HepG2 (cell line): ENCODE results near the gene WDR93. TPM values are rescaled to one million over a fixed set of nuclear protein-coding genes. Genes with fewer than 3 reads are reported as not detected.

ENCODE experiments used
- BRCA1 ChIP-seq: sonication (generic); formaldehyde crosslinking; IDR thresholded peaks from 2 replicates; pipeline ENCODE4 v1.4.0; 2020; ENCODE audit warnings: missing genetic modification reagents
- SRY ChIP-seq: sonication (generic); formaldehyde crosslinking; IDR thresholded peaks from 2 replicates; pipeline ENCODE4 v1.8.0; 2022; ENCODE audit warnings: mild to moderate bottlenecking, missing genetic modification reagents
- ZNF143 ChIP-seq: sonication (generic); formaldehyde crosslinking; IDR thresholded peaks from 2 replicates; pipeline ENCODE4 v1.4.0; 2020; ENCODE audit warnings: missing genetic modification reagents
- ZNF44 ChIP-seq: sonication (generic); formaldehyde crosslinking; IDR thresholded peaks from 2 replicates; pipeline ENCODE4 v1.5.1; 2020; ENCODE audit warnings: mild to moderate bottlenecking, missing genetic modification reagents
- ZNF451 ChIP-seq: sonication (generic); formaldehyde crosslinking; IDR thresholded peaks from 2 replicates; pipeline ENCODE4 v1.5.0; 2020; ENCODE audit warnings: mild to moderate bottlenecking, missing genetic modification reagents
- ZNF496 ChIP-seq: sonication (generic); formaldehyde crosslinking; IDR thresholded peaks from 2 replicates; pipeline ENCODE4 v1.8.1; 2023; ENCODE audit warnings: mild to moderate bottlenecking, moderate library complexity, missing genetic modification reagents; ENCODE audit not compliant: insufficient replicate concordance
- ZNF558 ChIP-seq: sonication (generic); formaldehyde crosslinking; IDR thresholded peaks from 2 replicates; pipeline ENCODE4 v1.9.0; 2022; ENCODE audit warnings: mild to moderate bottlenecking, missing genetic modification reagents, borderline replicate concordance
- polyA plus RNA-seq, 8 experiments: library from polyadenylated mRNA; depleted of rRNA in 3 of 8; stranded (reverse) in 7 of 8; unstranded in 1 of 8; fragments of >200 nt; fragmentation: Illumina TruSeq in 4 of 8; extraction: Trizol in 4 of 8; gene quantifications; 2 replicates each; pipeline versions ENCODE4 v1.2.1 to v1.2.3, GENCODE V29; 2011 to 2016; ENCODE audit warnings: low read depth in 4 of 8, missing spikeins in 1 of 8, mixed read lengths in 1 of 8; ENCODE audit not compliant: insufficient read depth in 1 of 8
- total RNA-seq, 5 experiments: library from RNA; depleted of rRNA; stranded (reverse); fragments of >200 nt; fragmentation: Illumina TruSeq; extraction: Trizol; gene quantifications; 2 replicates each; pipeline ENCODE4 v1.2.3, GENCODE V29; 2016; ENCODE audit warnings: low read depth in 1 of 5
- TF ChIP-seq, protein P1 (sequence below): sonication (generic); formaldehyde crosslinking; IDR thresholded peaks from 2 replicates; pipeline ENCODE4; 2020; ENCODE audit warnings: missing genetic modification reagents, mild to moderate bottlenecking, borderline replicate concordance
- TF ChIP-seq, protein P2 (sequence below): sonication (generic); formaldehyde crosslinking; IDR thresholded peaks from 2 replicates; pipeline ENCODE4 v1.4.0; 2020; ENCODE audit warnings: missing genetic modification reagents
- TF ChIP-seq, protein P3 (sequence below): sonication (generic); formaldehyde crosslinking; IDR thresholded peaks from 2 replicates; pipeline ENCODE4 v1.9.0; 2021; ENCODE audit warnings: missing genetic modification reagents, mild to moderate bottlenecking, borderline replicate concordance
- TF ChIP-seq, protein P4 (sequence below): sonication (generic); formaldehyde crosslinking; IDR thresholded peaks from 2 replicates; pipeline ENCODE4 v1.4.0; 2020; ENCODE audit warnings: missing genetic modification reagents
- TF ChIP-seq, protein P5 (sequence below): sonication (generic); formaldehyde crosslinking; IDR thresholded peaks from 2 replicates; pipeline ENCODE4 v1.8.0; 2022; ENCODE audit warnings: missing genetic modification reagents, mild to moderate bottlenecking, moderate library complexity, borderline replicate concordance
- TF ChIP-seq, protein P6 (sequence below): sonication (generic); formaldehyde crosslinking; IDR thresholded peaks from 2 replicates; pipeline ENCODE4 v1.5.1; 2020; ENCODE audit warnings: missing genetic modification reagents, mild to moderate bottlenecking, borderline replicate concordance

Gene WDR93
- total and polyA plus RNA-seq, 2 of the 13 experiments (the other 11 are each of a cell fraction or from before 2014, with no cell fraction given) = 0.07 TPM; not detected in 1

DNA sequence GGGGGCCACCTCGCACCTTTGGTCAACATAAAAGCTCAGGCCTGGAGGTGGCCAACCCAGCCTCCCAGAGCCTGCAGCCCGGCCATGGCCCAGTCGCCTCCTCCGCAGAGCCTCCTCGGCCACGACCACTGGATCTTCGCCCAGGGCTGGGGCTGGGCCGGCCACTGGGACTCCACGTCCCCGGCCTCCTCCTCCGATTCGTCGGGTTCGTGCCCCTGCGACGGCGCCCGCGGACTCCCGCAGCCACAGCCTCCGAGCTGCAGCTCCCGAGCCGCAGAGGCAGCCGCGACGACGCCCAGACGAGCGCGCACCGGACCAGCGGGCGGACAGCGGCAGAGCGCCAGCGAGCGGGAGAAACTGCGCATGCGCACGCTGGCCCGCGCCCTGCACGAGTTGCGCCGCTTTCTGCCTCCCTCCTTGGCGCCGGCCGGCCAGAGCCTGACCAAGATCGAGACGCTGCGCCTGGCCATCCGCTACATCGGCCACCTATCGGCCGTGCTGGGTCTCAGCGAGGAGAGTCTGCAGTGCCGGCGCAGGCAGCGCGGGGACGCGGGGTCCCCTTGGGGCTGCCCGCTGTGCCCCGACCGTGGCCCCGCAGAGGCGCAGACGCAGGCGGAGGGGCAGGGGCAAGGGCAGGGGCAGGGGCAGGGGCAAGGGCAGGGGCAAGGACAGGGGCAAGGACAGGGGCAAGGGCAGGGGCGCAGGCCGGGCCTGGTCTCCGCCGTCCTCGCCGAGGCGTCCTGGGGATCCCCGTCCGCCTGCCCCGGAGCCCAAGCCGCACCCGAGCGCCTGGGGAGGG, 85.9 kb downstream of the WDR93 start, which contains the start of gene MESP2 (continued):
- TF ChIP-seq, protein P1, sequence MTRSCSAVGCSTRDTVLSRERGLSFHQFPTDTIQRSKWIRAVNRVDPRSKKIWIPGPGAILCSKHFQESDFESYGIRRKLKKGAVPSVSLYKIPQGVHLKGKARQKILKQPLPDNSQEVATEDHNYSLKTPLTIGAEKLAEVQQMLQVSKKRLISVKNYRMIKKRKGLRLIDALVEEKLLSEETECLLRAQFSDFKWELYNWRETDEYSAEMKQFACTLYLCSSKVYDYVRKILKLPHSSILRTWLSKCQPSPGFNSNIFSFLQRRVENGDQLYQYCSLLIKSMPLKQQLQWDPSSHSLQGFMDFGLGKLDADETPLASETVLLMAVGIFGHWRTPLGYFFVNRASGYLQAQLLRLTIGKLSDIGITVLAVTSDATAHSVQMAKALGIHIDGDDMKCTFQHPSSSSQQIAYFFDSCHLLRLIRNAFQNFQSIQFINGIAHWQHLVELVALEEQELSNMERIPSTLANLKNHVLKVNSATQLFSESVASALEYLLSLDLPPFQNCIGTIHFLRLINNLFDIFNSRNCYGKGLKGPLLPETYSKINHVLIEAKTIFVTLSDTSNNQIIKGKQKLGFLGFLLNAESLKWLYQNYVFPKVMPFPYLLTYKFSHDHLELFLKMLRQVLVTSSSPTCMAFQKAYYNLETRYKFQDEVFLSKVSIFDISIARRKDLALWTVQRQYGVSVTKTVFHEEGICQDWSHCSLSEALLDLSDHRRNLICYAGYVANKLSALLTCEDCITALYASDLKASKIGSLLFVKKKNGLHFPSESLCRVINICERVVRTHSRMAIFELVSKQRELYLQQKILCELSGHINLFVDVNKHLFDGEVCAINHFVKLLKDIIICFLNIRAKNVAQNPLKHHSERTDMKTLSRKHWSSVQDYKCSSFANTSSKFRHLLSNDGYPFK (CRISPR knock-in tag) = no peak
- TF ChIP-seq, protein P2, sequence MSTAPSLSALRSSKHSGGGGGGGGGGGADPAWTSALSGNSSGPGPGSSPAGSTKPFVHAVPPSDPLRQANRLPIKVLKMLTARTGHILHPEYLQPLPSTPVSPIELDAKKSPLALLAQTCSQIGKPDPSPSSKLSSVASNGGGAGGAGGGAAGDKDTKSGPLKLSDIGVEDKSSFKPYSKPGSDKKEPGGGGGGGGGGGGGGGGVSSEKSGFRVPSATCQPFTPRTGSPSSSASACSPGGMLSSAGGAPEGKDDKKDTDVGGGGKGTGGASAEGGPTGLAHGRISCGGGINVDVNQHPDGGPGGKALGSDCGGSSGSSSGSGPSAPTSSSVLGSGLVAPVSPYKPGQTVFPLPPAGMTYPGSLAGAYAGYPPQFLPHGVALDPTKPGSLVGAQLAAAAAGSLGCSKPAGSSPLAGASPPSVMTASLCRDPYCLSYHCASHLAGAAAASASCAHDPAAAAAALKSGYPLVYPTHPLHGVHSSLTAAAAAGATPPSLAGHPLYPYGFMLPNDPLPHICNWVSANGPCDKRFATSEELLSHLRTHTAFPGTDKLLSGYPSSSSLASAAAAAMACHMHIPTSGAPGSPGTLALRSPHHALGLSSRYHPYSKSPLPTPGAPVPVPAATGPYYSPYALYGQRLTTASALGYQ (CRISPR knock-in tag) = no peak
- TF ChIP-seq, protein P3, sequence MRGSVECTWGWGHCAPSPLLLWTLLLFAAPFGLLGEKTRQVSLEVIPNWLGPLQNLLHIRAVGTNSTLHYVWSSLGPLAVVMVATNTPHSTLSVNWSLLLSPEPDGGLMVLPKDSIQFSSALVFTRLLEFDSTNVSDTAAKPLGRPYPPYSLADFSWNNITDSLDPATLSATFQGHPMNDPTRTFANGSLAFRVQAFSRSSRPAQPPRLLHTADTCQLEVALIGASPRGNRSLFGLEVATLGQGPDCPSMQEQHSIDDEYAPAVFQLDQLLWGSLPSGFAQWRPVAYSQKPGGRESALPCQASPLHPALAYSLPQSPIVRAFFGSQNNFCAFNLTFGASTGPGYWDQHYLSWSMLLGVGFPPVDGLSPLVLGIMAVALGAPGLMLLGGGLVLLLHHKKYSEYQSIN (CRISPR knock-in tag) = no peak
- TF ChIP-seq ZNF496 (CRISPR knock-in tag) (no peak), SRY (CRISPR knock-in tag) (peak; percentile 90), ZNF44 (CRISPR knock-in tag) (no peak; the same call in 1 of the 2 replicates), BRCA1 (CRISPR knock-in tag) (no peak), ZNF558 (CRISPR knock-in tag) (no peak; the same call in 1 of the 2 replicates), ZNF143 (CRISPR knock-in tag) (no peak), ZNF451 (CRISPR knock-in tag) (peak; percentile 92)
- TF ChIP-seq, protein P4, sequence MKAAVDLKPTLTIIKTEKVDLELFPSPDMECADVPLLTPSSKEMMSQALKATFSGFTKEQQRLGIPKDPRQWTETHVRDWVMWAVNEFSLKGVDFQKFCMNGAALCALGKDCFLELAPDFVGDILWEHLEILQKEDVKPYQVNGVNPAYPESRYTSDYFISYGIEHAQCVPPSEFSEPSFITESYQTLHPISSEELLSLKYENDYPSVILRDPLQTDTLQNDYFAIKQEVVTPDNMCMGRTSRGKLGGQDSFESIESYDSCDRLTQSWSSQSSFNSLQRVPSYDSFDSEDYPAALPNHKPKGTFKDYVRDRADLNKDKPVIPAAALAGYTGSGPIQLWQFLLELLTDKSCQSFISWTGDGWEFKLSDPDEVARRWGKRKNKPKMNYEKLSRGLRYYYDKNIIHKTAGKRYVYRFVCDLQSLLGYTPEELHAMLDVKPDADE (CRISPR knock-in tag) = no peak
- TF ChIP-seq, protein P5, sequence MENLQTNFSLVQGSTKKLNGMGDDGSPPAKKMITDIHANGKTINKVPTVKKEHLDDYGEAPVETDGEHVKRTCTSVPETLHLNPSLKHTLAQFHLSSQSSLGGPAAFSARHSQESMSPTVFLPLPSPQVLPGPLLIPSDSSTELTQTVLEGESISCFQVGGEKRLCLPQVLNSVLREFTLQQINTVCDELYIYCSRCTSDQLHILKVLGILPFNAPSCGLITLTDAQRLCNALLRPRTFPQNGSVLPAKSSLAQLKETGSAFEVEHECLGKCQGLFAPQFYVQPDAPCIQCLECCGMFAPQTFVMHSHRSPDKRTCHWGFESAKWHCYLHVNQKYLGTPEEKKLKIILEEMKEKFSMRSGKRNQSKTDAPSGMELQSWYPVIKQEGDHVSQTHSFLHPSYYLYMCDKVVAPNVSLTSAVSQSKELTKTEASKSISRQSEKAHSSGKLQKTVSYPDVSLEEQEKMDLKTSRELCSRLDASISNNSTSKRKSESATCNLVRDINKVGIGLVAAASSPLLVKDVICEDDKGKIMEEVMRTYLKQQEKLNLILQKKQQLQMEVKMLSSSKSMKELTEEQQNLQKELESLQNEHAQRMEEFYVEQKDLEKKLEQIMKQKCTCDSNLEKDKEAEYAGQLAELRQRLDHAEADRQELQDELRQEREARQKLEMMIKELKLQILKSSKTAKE (CRISPR knock-in tag) = peak; percentile 38; the same call in 1 of the 2 replicates
- TF ChIP-seq, protein P6, sequence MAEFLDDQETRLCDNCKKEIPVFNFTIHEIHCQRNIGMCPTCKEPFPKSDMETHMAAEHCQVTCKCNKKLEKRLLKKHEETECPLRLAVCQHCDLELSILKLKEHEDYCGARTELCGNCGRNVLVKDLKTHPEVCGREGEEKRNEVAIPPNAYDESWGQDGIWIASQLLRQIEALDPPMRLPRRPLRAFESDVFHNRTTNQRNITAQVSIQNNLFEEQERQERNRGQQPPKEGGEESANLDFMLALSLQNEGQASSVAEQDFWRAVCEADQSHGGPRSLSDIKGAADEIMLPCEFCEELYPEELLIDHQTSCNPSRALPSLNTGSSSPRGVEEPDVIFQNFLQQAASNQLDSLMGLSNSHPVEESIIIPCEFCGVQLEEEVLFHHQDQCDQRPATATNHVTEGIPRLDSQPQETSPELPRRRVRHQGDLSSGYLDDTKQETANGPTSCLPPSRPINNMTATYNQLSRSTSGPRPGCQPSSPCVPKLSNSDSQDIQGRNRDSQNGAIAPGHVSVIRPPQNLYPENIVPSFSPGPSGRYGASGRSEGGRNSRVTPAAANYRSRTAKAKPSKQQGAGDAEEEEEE = no peak
